ENCODE results near the gene FBN2.

DNA sequence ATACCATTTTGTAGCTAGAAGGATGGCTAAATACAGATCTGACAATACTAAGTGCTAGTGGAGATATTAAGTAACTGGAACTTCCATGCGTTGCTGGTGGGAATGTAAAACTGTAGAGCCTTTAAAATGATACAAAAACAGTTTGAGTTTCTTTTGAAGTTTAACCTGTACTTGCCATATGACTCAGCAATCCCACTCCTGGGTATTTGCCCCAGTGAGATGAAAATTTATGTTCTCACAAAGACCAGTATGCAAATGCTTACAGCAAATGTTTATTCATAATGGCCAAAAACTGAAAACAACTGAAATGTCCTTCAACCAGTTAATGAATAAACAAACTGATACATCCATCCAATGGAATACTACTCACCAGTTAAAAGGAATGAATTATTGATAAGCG lies 317.2 kb downstream of the FBN2 start:
- no peak for TF ChIP-seq POLR2A (IDR thresholded peaks at IDR 0.05)
- TF ChIP-seq, protein P1, sequence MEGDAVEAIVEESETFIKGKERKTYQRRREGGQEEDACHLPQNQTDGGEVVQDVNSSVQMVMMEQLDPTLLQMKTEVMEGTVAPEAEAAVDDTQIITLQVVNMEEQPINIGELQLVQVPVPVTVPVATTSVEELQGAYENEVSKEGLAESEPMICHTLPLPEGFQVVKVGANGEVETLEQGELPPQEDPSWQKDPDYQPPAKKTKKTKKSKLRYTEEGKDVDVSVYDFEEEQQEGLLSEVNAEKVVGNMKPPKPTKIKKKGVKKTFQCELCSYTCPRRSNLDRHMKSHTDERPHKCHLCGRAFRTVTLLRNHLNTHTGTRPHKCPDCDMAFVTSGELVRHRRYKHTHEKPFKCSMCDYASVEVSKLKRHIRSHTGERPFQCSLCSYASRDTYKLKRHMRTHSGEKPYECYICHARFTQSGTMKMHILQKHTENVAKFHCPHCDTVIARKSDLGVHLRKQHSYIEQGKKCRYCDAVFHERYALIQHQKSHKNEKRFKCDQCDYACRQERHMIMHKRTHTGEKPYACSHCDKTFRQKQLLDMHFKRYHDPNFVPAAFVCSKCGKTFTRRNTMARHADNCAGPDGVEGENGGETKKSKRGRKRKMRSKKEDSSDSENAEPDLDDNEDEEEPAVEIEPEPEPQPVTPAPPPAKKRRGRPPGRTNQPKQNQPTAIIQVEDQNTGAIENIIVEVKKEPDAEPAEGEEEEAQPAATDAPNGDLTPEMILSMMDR (IDR thresholded peaks at IDR 0.05) = no peak

Data from lower leg skin (tissue), 3 donors.